Fibroblast of the conjunctiva (primary cell): ENCODE results near the gene CEP55.
A peak's percentile ranks its signal among the peaks of the same experiment; 100 is the strongest.

ENCODE experiments used
- DNase-seq: peaks from one replicate; pipeline ENCODE4 v3.0.0-alpha.2; 2010; ENCODE audit warnings: low read depth

CEP55 gene

GRCh38 chr10:93469454-93469853 is 27.0 kb upstream of the CEP55 start:
- DNase-seq: no peak

GRCh38 chr10:93471110-93471651 is 25.2 kb upstream of the CEP55 start:
- peak; percentile 92 for DNase-seq

GRCh38 chr10:93473161-93473560 is 23.3 kb upstream of the CEP55 start:
- DNase-seq: no peak

- DNase-seq: no peak
These were observed 22.5 kb upstream of the CEP55 start for GRCh38 chr10:93473804-93474472.

GRCh38 chr10:93475227-93475626 is 21.2 kb upstream of the CEP55 start:
- DNase-seq: no peak

GRCh38 chr10:93475871-93476270 is 20.5 kb upstream of the CEP55 start:
- no peak for DNase-seq

- DNase-seq: no peak
These were observed 19.7 kb upstream of the CEP55 start for GRCh38 chr10:93476756-93477155.

- DNase-seq: no peak
These were observed 17.5 kb upstream of the CEP55 start for GRCh38 chr10:93478873-93479272.

GRCh38 chr10:93481637-93482144 is 14.7 kb upstream of the CEP55 start:
- DNase-seq: no peak

GRCh38 chr10:93482145-93482834 is 14.1 kb upstream of the CEP55 start, which contains the start of gene MYOF:
TSS of gene MYOF (minus strand) at chr10:93482334. CDS start at chr10:93482194, 140 bp downstream.
- peak; percentile 86 for DNase-seq

- DNase-seq: no peak
These were observed 10.7 kb upstream of the CEP55 start for GRCh38 chr10:93485690-93486089.

GRCh38 chr10:93488956-93489528 is 7.4 kb upstream of the CEP55 start:
- DNase-seq: no peak

- DNase-seq: no peak
These were observed 4.8 kb upstream of the CEP55 start for GRCh38 chr10:93491602-93492121.

GRCh38 chr10:93493162-93493561 is 3.2 kb upstream of the CEP55 start:
- DNase-seq: no peak

- no peak for DNase-seq
These were observed 1.9 kb upstream of the CEP55 start for GRCh38 chr10:93494494-93494893.

- no peak for DNase-seq
These were observed 624 bp upstream of the CEP55 start for GRCh38 chr10:93495654-93496321.

- DNase-seq: no peak
These were observed 1.8 kb downstream of the CEP55 start for GRCh38 chr10:93498166-93498565.

- no peak for DNase-seq
These were observed 5.2 kb downstream of the CEP55 start for GRCh38 chr10:93501650-93502049.

GRCh38 chr10:93503075-93503474 is 6.7 kb downstream of the CEP55 start:
- DNase-seq: no peak

GRCh38 chr10:93505075-93505474 is 8.7 kb downstream of the CEP55 start:
- no peak for DNase-seq

GRCh38 chr10:93509816-93510215 is 13.4 kb downstream of the CEP55 start:
- no peak for DNase-seq

- no peak for DNase-seq
These were observed 16.2 kb downstream of the CEP55 start for GRCh38 chr10:93512565-93512964.
